GM18873 (cell line): Measurements from ENCODE around the gene RHBDF1.

Experiments
- ATAC-seq: cut with Tn5 transposase; IDR thresholded peaks from one replicate; pipeline ENCODE4 v1.9.1; 2021; ENCODE audit warnings: mild to moderate bottlenecking, moderate library complexity, moderate number of reproducible peaks; ENCODE audit not compliant: unreplicated experiment, low FRiP score

RHBDF1 gene

GRCh38 chr16:75580-76501 is 3.4 kb upstream of the RHBDF1 start:
- ATAC-seq = no peak

DNA sequence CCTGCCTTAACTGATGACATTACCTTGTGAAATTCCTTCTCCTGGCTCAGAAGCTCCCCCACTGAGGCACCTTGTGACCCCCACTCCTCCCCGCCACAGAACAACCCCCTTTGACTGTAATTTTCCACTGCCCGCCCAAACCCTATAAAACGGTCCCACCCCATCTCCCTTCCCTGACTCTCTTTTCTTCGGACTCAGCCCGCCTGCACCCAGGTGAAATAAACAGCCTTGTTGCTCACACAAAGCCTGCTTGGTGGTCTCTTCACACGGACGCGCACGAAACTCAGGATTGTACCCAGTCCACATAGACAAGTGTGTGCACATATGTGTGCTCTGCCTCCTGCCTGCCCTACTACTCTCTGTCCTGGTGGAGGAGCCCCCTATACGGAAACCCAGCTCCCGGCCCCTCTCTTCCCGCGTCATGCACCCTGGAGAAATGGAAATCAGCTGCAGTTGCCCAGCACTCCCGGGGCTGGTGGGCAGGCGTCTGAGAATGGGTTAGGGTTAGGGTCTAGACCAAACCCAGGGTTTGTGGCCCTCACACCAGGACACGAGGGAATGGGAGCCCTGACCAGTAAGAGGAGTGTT is 2.4 kb upstream of the RHBDF1 start:
- ATAC-seq = no peak

- no peak for ATAC-seq
These were observed 1.8 kb upstream of the RHBDF1 start for GRCh38 chr16:74051-74746.

DNA sequence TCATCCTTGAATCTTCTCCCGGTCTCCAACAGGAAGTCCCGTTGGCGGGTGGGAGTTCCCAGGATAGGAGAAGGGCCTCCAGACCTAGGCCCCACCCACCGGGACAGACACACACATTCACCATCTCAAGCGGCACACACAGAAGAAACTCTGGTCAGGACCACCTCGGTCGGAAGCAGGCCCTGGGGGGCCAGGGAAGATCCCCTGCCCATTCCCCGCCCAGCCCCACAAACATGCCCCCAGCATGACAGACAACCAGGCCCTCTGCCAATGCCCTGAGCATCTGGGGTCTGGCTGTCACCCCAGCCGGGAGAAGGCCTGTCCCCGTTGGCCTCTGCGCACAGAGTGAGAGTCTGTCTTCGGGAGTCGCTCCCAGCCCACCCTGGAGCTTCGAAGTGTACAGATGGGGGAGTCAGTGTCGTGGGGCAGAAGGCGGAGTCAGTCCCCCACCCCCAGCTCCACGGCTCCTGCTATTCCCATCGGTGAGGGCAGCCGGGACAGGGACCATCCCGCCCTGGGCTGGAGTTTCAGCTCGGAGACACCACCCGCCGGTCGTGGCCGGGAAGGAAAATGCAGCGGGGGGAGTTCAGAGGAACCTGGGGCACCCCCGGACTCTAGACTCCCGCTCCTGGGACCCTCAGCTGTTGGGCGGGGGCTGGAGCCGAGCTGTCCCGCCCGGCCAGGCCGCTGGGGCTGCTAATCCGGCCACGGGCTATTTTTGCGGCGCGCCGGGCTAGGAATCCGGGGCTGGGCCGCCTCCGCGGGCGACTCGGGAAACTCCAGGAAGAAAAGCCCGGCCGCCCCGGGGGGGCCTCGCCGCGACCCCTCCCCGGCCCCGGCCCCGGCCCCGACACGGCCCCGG is 660 bp downstream of the RHBDF1 start:
- ATAC-seq = no peak

GRCh38 chr16:71210-71539 is 1.3 kb downstream of the RHBDF1 start:
- no peak for ATAC-seq

DNA sequence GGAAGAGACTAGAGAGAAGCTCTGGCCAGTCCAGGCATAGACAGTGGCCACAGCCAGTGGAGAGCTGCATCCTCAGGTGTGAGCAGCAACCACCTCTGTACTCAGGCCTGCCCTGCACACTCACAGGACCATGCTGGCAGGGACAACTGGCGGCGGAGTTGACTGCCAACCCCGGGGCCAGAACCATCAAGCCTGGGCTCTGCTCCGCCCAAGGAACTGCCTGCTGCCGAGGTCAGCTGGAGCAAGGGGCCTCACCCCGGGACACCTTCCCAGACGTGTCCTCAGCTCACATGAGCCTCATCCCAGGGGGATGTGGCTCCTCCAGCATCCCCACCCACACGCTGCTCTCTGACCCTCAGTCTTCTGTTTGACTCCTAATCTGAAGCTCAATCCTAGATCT is 3.2 kb downstream of the RHBDF1 start:
- no peak for ATAC-seq

- ATAC-seq = no peak
These were observed 4.3 kb downstream of the RHBDF1 start for GRCh38 chr16:67884-68789.

DNA sequence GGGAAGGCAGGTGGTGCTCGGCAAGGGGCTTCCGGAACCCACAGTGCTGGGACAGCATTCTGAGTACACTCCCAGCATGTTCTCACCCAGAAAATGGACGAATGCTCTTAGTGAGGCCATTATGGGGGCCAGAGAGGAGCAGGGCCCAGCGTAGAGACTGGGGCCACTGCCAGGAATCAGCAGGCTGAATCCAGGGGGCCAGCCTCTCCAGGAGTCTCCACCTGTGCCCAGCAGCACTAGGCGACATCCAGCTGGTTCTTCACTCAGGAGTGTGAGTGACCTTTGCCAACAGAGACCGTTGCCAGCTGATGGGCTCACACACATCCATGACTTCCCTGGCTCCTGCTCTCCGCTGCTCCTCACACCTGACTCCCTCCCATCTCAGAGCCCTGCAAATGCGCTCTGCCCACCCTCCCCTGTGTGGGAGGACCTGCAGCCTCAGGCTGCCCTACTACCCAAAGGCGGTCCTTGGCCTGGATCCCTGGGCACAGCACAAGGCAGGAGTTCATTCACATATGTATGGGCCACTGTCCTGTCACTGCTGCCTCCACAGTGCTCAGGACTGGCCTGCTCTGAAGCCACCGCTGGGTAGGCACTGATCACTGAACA is 5.1 kb downstream of the RHBDF1 start:
- ATAC-seq = no peak

GRCh38 chr16:66309-67182 is 5.9 kb downstream of the RHBDF1 start:
- ATAC-seq = no peak

GRCh38 chr16:65745-66144 is 6.7 kb downstream of the RHBDF1 start:
- ATAC-seq = no peak

GRCh38 chr16:64914-65255 is 7.5 kb downstream of the RHBDF1 start:
- no peak for ATAC-seq

DNA sequence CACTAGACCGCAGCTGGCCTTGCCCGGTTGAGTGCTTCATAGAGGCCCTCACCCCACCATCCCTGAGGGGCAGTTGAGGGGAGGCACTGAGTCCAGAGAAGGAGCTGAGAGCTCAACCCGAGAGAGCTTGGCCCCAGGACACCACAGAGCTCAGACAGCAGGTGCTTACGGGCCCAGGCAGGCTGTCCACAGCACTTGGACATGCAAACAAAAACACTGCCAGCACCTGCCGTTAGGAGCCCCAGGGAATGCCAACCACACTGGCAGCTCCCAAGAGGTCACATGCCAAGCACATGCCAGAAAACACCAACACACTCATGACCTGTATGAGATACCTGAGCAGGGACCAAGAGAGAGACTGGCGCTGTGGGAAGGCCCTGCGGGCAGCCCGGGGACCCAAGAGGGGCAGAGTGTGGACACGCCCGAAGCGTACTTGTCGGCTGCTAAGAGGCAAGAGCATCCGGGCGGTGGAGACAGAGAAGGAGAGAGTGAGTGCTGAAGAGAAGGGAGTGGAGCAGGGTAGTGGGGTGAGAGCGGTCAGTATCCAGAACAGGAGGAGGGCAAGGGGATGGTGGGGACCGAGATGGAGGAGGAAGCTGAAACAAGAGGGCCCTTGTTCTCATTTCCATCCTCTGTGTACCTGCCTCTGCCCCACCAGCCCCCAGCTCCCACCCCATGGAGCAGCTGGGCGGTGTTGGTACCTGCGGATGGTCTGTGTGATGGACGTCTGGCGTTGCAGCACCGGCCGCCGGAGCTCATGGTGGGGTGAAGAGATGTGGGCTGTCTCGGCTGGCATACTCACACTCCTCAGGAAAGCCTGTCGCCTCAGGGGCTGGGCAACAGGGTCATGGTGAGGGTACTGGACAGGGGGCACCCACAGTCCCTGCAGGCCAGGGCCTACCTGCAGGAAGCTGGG is 8.2 kb downstream of the RHBDF1 start:
- no peak for ATAC-seq

DNA sequence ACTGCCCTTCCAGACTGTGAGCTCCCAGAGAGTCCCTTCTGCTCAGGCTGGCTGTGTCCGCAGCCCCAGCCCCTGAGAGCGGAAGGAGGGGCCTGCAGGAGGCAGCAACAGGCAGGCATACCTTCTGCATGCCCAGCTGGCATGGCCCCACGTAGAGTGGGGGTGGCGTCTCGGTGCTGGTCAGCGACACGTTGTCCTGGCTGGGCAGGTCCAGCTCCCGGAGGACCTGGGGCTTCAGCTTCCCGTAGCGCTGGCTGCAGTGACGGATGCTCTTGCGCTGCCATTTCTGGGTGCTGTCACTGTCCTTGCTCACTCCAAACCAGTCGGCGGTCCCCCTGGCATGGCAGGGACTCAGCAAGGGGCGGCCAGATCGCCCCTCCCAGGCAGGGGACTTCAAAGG is 9.0 kb downstream of the RHBDF1 start:
- no peak for ATAC-seq

DNA sequence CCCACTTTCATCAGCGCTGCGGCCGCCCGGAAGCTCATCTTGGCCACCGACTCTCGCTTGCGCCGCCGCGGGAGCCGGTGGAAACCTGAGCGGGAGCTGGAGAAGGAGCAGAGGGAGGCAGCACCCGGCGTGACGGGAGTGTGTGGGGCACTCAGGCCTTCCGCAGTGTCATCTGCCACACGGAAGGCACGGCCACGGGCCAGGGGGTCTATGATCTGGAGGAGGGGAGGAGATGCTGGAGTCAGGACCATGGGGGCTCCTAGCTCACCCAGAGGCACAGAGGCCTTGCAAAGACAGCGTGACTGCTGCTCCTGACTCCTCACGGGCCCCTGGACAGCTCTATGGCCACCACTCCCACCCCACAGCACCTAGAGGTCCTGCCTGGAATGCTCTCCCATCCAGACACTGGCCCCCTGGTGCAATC is 9.5 kb downstream of the RHBDF1 start:
- ATAC-seq = no peak

DNA sequence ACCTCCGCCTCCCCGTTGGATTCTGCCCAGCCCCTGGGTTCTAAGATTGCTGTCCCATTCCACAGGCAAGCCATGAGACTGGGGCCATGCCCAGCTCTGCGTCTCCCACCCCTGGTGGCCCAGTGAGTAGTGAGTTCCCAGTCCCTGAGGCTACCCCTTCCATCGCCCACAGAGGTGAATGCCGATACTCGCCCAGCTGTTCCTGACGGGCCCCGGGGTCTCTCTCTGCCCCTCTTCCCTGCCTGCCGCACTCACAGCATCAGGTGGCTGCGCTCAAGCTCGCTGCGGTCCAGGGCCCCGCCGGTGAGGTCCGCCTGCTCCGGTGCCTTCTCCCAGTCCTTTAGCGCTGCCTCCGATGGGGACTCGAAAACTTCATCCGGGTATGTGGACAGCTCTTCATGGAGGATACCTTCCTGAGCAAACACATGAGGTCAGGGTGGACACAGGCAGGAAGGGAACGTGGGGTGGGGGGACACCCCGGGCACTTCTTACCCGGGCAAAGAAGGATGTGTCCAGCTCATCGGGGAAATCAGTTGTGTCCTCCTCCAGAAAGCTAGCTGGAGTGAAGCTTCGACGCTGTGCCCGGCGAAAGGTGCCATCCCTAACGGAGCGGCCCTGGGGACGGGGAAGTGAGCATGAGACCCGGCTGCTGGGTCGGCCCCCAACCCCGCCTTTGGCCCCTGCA is 10.0 kb downstream of the RHBDF1 start:
- ATAC-seq = no peak

- ATAC-seq = no peak
These were observed 10.6 kb downstream of the RHBDF1 start for GRCh38 chr16:61879-62281.
